ENCODE data around the gene EREG. TPM values are rescaled to one million over a fixed set of nuclear protein-coding genes. Genes with fewer than 3 reads are reported as not detected.
"Not testable (repeated sequence)": the region's sequence is repeated elsewhere in the genome, so short reads cannot be mapped to it uniquely, and the experiment has no call there.

Gene EREG
- polyA plus RNA-seq, 4 donors, result 0.10 to 0.19 TPM; not detected in 2

GRCh38 chr4:74340421-74340820 lies 24.5 kb upstream of the EREG start:
- not testable (repeated sequence) for DNase-seq (ENCODE audit: low read depth in 4 of 4, low spot score in 3 of 4)

DNA sequence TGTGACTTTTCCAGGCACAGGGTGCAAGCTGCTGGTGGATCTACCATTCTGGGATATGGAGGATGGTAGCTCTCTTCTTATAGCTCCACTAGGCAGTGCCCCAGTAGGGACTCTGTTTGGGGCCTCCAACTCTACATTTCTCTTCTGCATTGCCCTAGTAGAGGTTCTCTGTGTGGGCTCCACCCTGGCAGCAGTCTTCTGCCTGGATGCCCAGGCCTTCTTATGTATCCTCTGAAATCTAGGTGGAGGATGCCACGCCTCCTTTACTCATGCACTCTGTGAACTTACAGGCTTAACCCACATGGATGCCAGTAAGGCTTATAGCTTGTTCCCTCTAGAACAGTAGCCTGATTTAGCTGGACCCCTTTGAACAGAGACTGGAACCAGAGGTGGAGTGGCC lies 20.9 kb upstream of the EREG start:
- no peak for DNase-seq (ENCODE audit: low read depth in 4 of 4, low spot score in 3 of 4)

DNA sequence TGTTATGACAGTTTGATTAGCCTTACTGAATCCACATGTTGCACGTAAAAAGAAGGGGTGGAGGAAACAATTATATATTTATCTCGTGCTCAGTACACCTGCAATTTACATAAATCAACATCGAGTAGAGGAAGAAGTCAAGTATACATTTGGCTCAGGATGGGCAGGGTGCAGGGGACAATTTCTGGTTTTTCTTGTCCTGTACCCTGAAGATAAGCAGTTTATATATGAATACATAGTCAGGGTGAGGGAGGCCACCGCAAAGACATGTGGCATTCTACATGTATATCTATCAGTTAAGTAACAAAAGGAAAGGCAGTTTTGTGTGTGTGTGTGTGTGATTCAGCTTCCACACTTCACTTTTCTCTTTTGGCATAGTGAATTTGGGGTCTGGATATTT lies 11.1 kb upstream of the EREG start:
- no peak for DNase-seq (ENCODE audit: low read depth in 4 of 4, low spot score in 3 of 4)

DNA sequence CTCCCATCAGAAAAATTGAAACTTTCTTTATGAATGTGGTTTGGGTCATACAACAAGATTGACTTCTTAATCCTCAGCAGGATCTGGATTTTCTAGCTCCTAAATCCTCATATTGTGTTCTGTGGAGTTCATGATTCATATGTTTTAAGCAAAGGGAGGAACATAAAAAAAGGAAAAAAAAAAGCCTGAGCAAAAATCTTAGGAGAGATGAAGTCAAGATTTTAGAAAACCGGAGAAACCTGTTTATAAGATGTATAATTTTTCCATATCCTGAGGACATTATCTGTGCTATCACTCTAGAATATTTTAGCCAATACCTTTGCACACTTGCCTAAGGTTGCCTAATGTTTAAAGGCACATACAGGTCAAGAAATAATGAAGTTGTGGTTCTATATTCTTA lies 7.0 kb upstream of the EREG start:
- DNase-seq (ENCODE audit: low read depth in 4 of 4, low spot score in 3 of 4), result no peak

DNA sequence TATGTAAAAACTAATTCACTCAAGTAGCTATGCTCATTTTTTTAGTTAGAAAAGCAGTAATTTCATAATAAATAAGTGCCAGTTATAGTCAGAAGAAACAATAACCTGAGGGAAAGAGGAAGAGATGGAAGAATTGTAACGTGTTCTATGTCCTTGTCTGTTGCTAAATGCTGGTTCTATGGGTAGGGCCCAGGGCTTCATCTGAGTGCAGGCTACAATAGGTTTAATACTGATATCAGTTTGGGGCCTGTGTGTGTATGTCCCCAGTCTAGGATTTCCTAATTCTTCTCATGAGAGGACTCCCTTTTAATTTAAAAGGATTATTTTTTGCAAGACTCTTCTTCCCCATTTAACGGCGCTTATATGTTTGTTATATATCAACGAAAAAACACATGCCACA lies 3.3 kb upstream of the EREG start:
- DNase-seq (ENCODE audit: low read depth in 4 of 4, low spot score in 3 of 4), result no peak

DNA sequence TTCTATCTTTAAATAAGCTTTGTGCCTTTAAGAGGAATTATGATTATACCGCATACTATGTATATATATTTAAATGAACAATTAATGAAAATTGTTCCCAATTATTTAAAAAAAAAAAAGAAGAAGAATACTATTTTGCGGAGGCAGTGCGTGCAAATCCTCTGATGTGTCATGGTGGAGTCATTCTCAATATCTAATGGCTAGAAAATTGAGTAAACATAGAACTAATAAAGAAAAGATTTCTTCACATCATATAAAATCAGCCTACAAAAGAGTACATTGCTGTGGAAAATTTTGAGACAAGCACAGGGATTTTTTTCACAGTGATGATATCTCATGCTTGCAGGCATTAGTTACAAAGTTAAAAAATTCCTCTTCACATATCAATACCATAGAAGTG lies 2.6 kb upstream of the EREG start:
- no peak for DNase-seq (ENCODE audit: low read depth in 4 of 4, low spot score in 3 of 4)

GRCh38 chr4:74364256-74364651 lies 691 bp upstream of the EREG start:
- DNase-seq (ENCODE audit: low read depth in 4 of 4, low spot score in 3 of 4), result no peak

DNA sequence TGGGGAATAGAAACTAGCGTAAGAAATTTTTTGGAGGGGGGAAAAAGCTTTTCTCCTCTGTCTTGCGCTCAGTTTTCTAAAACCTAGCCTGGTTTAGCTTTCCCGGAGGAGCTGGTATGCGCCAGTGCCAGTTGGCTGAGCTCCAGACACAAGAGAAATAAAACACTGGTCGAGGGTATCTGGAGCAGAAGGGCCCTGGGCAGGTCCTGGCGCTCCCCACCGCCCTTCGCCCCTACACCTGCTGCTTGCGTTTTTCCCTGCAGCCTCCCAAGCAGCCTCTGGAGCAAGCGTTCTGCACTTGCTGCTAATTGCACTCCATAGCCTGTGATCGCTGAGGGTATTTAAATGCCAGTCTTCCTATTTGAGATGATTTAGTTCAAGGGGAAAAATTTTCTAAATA lies 816 bp downstream of the EREG start:
- no peak for DNase-seq (ENCODE audit: low read depth in 4 of 4, low spot score in 3 of 4)

GRCh38 chr4:74366367-74366911 lies 1.5 kb downstream of the EREG start:
- no peak for DNase-seq (ENCODE audit: low read depth in 4 of 4, low spot score in 3 of 4)

DNA sequence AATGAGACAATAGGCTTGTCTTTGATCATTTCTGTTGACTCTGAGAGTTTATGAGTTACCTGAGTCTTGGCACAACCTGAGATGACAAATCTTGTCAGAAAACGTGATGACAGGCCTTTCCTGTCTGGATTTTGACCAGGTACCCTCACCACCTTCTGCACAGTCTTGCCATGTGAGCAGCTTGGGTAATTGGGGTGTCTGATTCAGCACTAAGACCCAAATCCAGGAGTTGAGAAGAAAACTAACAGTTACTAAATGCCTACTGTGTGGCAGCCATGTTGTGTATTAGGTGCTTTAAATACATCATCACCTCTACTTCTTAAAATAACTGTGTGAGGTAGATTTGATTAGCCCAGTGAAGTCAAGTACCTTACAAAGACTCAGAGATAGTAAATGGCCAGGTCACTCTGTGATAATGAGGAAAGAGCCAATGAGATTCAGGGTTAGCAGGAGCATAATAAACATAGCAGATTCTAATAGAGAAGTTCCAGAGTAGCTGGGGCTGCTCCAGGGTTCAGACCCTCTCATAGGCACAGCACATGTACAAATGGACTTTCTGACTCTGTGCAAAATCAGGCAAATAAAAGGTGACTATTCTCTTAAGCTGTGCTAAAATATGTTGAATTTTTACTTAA lies 2.8 kb downstream of the EREG start:
- DNase-seq (ENCODE audit: low read depth in 4 of 4, low spot score in 3 of 4), result no peak

GRCh38 chr4:74368596-74368995 lies 3.7 kb downstream of the EREG start:
- DNase-seq (ENCODE audit: low read depth in 4 of 4, low spot score in 3 of 4), result no peak

GRCh38 chr4:74369855-74370254 lies 4.9 kb downstream of the EREG start:
- no peak for DNase-seq (ENCODE audit: low read depth in 4 of 4, low spot score in 3 of 4)

- no peak for DNase-seq (ENCODE audit: low read depth in 4 of 4, low spot score in 3 of 4)
Measured at GRCh38 chr4:74370912-74371311, 6.0 kb downstream of the EREG start.

DNA sequence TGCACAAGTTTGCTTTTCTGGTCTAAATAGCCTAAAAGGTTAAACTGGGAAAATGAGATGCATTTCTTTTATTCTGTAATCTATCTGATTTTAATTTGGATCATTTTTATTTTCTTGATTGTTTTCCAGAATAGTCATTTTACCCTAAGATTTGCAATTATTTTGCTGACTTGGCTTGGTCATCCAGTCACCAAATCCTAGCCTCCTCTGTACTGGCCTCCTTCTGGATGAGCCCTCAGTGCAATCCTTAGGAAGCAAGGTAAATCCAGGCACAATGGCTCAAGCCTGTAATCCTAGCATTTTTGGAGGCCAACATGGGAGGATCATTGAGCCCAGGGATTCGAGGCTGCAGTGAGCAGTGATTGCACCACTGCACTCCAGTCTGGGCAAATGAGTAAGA lies 9.2 kb downstream of the EREG start:
- DNase-seq (ENCODE audit: low read depth in 4 of 4, low spot score in 3 of 4), result no peak

DNA sequence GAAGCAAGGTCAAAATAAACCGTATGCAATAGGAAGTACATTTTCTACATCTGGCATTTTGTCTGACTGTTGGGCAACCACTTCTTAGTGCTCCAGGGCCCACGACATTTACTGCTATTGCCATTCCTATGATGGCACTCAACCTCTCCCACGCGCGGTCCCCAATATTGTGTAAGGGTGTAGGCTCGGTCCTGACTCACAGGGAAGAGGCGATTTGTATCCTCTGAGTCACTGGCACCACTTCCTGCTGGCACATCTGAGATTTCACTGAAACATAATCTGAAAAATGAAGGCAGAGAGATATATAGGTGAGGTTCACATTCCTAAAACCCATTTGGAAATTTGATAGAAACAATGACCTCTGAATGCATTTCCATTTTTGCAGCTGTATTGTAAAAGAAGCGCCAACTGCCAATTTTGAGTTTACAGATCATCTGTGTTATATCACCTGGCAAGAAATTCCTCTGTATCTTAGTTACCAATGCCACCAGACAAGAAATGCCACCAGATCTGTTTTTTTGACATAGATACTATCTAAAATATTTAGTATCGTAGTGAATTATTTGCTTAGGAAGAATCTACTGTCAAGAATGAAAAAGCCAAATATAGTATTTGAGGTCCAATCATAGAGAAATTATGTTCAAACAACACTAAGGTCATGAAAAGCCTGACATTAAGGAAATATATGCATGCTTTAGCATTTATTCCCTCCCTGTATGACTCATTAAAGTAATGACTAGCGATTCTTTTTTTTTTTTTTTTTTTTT lies 9.8 kb downstream of the EREG start:
- DNase-seq (ENCODE audit: low read depth in 4 of 4, low spot score in 3 of 4), result no peak

DNA sequence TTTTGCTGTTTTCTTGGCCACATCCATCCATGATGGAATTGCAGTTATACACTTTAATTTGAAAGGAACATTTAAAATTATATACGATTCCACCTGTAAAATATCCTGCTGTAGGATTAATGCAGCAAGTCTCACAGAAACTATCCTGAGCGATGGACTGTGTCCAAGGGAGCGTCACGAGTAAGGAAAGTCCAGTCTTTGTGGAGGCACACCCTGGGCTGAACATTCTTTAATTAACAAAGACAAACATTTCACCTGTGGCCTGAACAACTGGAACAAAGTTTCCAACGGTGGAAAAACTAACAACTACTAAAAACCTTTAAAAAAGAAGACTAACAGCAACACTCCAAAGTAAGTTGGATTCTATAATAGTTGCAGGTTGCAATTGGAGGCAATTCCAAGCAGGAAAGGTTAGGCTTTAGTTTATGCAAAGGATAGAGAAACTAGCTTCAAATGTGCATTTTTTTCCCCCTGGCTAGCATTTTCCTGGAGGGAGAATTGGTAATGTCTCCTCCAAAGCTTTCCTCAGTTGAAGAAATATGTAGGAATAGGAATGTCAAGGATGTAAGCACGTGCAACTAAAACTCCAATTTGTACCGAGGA lies 11.0 kb downstream of the EREG start:
- DNase-seq (ENCODE audit: low read depth in 4 of 4, low spot score in 3 of 4), result no peak

GRCh38 chr4:74376888-74377483 lies 12.0 kb downstream of the EREG start:
- no peak for DNase-seq (ENCODE audit: low read depth in 4 of 4, low spot score in 3 of 4)

DNA sequence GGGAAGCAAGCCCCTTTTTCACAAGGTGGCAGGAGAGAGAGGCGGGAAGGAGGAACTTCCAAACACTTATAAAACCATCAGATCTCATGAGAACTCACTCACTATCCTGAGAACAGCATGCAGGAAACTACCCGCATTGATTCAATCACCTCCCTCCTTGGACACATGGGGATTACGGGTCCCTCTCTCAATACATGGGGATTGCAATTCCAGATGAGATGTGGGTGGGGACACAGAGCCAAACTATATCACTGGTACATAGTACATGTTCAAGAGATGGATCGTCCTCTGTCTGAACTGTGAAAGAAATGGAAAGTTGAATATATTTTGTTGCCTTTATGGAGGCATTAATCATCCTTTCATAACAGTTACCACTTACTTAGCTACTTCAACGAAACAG lies 12.8 kb downstream of the EREG start:
- no peak for DNase-seq (ENCODE audit: low read depth in 4 of 4, low spot score in 3 of 4)

- DNase-seq (ENCODE audit: low read depth in 4 of 4, low spot score in 3 of 4), result no peak
Measured at GRCh38 chr4:74378573-74378972, 13.6 kb downstream of the EREG start.

DNA sequence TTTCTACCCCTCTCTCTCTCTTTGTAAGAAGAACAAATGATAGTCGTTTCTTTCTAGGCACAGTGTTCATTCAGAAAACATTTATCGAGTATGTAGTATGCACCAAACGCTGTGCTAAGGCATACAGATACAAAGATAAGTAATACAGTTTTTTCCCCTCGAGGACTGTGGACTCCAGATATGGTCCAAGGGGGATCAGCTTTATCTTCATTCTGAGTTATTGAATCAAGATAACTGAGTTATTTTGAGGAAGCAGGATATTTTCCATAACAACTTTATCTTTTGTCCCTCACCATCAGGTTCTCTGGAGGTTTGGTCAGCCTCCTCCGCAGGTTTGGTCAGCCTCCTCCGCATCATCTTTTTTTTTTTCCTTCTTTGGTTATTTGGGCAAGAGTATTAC lies 15.0 kb downstream of the EREG start:
- DNase-seq (ENCODE audit: low read depth in 4 of 4, low spot score in 3 of 4), result no peak

- DNase-seq (ENCODE audit: low read depth in 4 of 4, low spot score in 3 of 4), result no peak
Measured at GRCh38 chr4:74385386-74385785, 20.4 kb downstream of the EREG start.
